ES-I3 (cell line): ENCODE results near the gene SASH1.

Source experiments
- H3K36me3 ChIP-seq: 2 replicates; pipeline ENCODE4 v1.6.1; 2013; ENCODE audit warnings: mild to moderate bottlenecking, low read length, control low read depth, moderate library complexity; ENCODE audit not compliant: insufficient read depth
- H3K4me1 ChIP-seq: 2 replicates; pipeline ENCODE4 v1.6.1; 2013; ENCODE audit warnings: mild to moderate bottlenecking, control low read depth, low read length; ENCODE audit not compliant: insufficient read depth
- H3K9ac ChIP-seq: 2 replicates; pipeline ENCODE4 v1.6.1; 2013; ENCODE audit warnings: low read depth, mild to moderate bottlenecking, low read length, moderate library complexity
- H3K9me3 ChIP-seq: 2 replicates; pipeline ENCODE4 v1.6.1; 2013; ENCODE audit warnings: mild to moderate bottlenecking, low read length, moderate library complexity; ENCODE audit not compliant: control insufficient read depth, insufficient read depth

The SASH1 gene

GRCh38 chr6:148415511-148416260, 73.0 kb downstream of the SASH1 start:
- H3K9ac ChIP-seq = no peak overlapping the region
- no peaks in the 10 kb centered on the region; the same call in 1 of the 2 replicates for H3K4me1 ChIP-seq
- no peaks in the 10 kb centered on the region for H3K9me3 ChIP-seq
- no peaks in the 10 kb centered on the region for H3K36me3 ChIP-seq

- Histone ChIP-seq H3K4me1 (no peaks in the 10 kb centered on the region; the same call in 1 of the 2 replicates), H3K9ac (no peak overlapping the region), H3K9me3 (no peaks in the 10 kb centered on the region)
Observed at GRCh38 chr6:148416330-148416965, 73.8 kb downstream of the SASH1 start.

GRCh38 chr6:148417045-148417444, 74.4 kb downstream of the SASH1 start:
- Histone ChIP-seq H3K36me3 (no peaks in the 10 kb centered on the region), H3K9ac (no peak overlapping the region), H3K4me1 (no peaks in the 10 kb centered on the region; the same call in 1 of the 2 replicates), H3K9me3 (no peaks in the 10 kb centered on the region)

More at GRCh38 chr6:148416330-148416965, 73.8 kb downstream of the SASH1 start:
- H3K36me3 ChIP-seq = no peaks in the 10 kb centered on the region

- Histone ChIP-seq H3K9me3 (no peaks in the 10 kb centered on the region), H3K9ac (no peak overlapping the region), H3K36me3 (no peaks in the 10 kb centered on the region), H3K4me1 (no peaks in the 10 kb centered on the region)
Observed at GRCh38 chr6:148419430-148419829, 76.8 kb downstream of the SASH1 start.

- Histone ChIP-seq H3K9ac (no peak overlapping the region), H3K36me3 (no peaks in the 10 kb centered on the region), H3K4me1 (no peaks in the 10 kb centered on the region), H3K9me3 (no peaks in the 10 kb centered on the region)
Observed at GRCh38 chr6:148422085-148422484, 79.4 kb downstream of the SASH1 start.

- no peaks in the 10 kb centered on the region for H3K4me1 ChIP-seq
- H3K36me3 ChIP-seq = no peaks in the 10 kb centered on the region
- no peaks in the 10 kb centered on the region for H3K9me3 ChIP-seq
- H3K9ac ChIP-seq = no peak overlapping the region
Observed at GRCh38 chr6:148423133-148423532, 80.5 kb downstream of the SASH1 start.

- Histone ChIP-seq H3K9ac (no peak overlapping the region), H3K36me3 (no peaks in the 10 kb centered on the region), H3K9me3 (no peaks in the 10 kb centered on the region)
Observed at GRCh38 chr6:148423601-148424270, 81.1 kb downstream of the SASH1 start.

GRCh38 chr6:148425443-148425842, 82.8 kb downstream of the SASH1 start:
- Histone ChIP-seq H3K36me3 (no peaks in the 10 kb centered on the region), H3K9ac (no peak overlapping the region), H3K4me1 (no peaks in the 10 kb centered on the region), H3K9me3 (no peaks in the 10 kb centered on the region)

More at GRCh38 chr6:148423601-148424270, 81.1 kb downstream of the SASH1 start:
- H3K4me1 ChIP-seq = no peaks in the 10 kb centered on the region

GRCh38 chr6:148426317-148426977, 83.8 kb downstream of the SASH1 start:
- Histone ChIP-seq H3K36me3 (no peaks in the 10 kb centered on the region), H3K4me1 (no peaks in the 10 kb centered on the region), H3K9ac (no peak overlapping the region), H3K9me3 (no peaks in the 10 kb centered on the region)

GRCh38 chr6:148427333-148427732, 84.7 kb downstream of the SASH1 start:
- H3K9me3 ChIP-seq = no peaks in the 10 kb centered on the region
- no peaks in the 10 kb centered on the region for H3K36me3 ChIP-seq
- H3K9ac ChIP-seq = no peak overlapping the region

GRCh38 chr6:148429423-148429822, 86.8 kb downstream of the SASH1 start:
- Histone ChIP-seq H3K4me1 (no peaks in the 10 kb centered on the region), H3K9me3 (no peaks in the 10 kb centered on the region), H3K9ac (no peak overlapping the region), H3K36me3 (no peaks in the 10 kb centered on the region)

More at GRCh38 chr6:148427333-148427732, 84.7 kb downstream of the SASH1 start:
- H3K4me1 ChIP-seq = no peaks in the 10 kb centered on the region

GRCh38 chr6:148430897-148431296, 88.3 kb downstream of the SASH1 start:
- Histone ChIP-seq H3K9me3 (no peaks in the 10 kb centered on the region), H3K9ac (no peak overlapping the region), H3K4me1 (no peaks in the 10 kb centered on the region), H3K36me3 (no peaks in the 10 kb centered on the region)

- H3K4me1 ChIP-seq = no peaks in the 10 kb centered on the region
- H3K9me3 ChIP-seq = no peaks in the 10 kb centered on the region
- H3K36me3 ChIP-seq = no peaks in the 10 kb centered on the region
- no peak overlapping the region for H3K9ac ChIP-seq
Observed at GRCh38 chr6:148431413-148431812, 88.8 kb downstream of the SASH1 start.

- no peaks in the 10 kb centered on the region for H3K9me3 ChIP-seq
- no peak overlapping the region for H3K9ac ChIP-seq
- H3K4me1 ChIP-seq = no peaks in the 10 kb centered on the region
- no peaks in the 10 kb centered on the region for H3K36me3 ChIP-seq
Observed at GRCh38 chr6:148431840-148432239, 89.2 kb downstream of the SASH1 start.
